Progenitor cell of endocrine pancreas (in vitro differentiated cells): Measurements from ENCODE around the gene ORC3. TPM values are rescaled to one million over a fixed set of nuclear protein-coding genes. Genes with fewer than 3 reads are reported as not detected.

ENCODE experiments used
- DNase-seq: peaks from one replicate; pipeline ENCODE4 v3.0.0; 2021; ENCODE audit warnings: low spot score; ENCODE audit not compliant: unreplicated experiment
- H3K27ac Mint-ChIP-seq: 2 replicates; pipeline ENCODE4 v1.8.0; 2021; ENCODE audit warnings: mild to moderate bottlenecking, moderate library complexity, mixed read lengths
- H3K27me3 Mint-ChIP-seq: 2 replicates; pipeline ENCODE4 v1.8.0; 2021; ENCODE audit warnings: mixed read lengths
- H3K36me3 Mint-ChIP-seq: 2 replicates; pipeline ENCODE4 v1.8.0; 2022; ENCODE audit warnings: mixed read lengths; ENCODE audit not compliant: insufficient read depth
- H3K4me1 Mint-ChIP-seq: 2 replicates; pipeline ENCODE4 v1.8.0; 2021; ENCODE audit warnings: low read depth, mixed read lengths
- H3K4me3 Mint-ChIP-seq: 2 replicates; pipeline ENCODE4 v1.8.0; 2021; ENCODE audit warnings: low read depth, mild to moderate bottlenecking, moderate library complexity, mixed read lengths
- H3K9me3 Mint-ChIP-seq: 2 replicates; pipeline ENCODE4 v1.8.0; 2021; ENCODE audit warnings: low read depth, mixed read lengths
- total RNA-seq: library from RNA; stranded (reverse); gene quantifications from 2 replicates; pipeline ENCODE4 v1.2.1, GENCODE V29; 2021
- TF ChIP-seq, protein P1 (sequence below): fragments of 200-600 bp; sonication (generic); IDR thresholded peaks from one replicate; pipeline ENCODE4 v1.5.0; 2021; ENCODE audit warnings: antibody characterized with exemption, mild to moderate bottlenecking; ENCODE audit not compliant: unreplicated experiment

ORC3 gene
- total RNA-seq, 1 donor from 2014 or later = 31.6 TPM

DNA sequence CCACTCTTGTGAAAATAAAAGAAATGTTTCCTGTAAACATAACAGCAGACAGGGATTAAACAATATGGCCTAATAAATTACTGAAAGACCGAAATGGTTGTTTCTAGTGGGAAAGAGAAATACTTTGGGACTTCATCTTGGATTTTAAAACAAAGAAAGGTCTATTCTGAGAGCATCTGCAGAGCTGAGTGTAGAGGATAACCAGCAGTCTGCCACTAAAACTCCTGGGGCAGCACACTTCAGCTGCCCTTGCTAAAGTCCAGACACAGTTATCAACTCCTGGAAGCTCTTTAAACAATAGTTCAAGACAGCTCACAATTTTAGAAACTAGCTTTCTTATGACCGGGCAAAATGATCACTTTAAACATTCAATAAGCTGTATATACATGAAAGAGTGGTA, 73.5 kb downstream of the ORC3 start:
- Mint-ChIP-seq H3K9me3 (no peaks in the 10 kb centered on the region), H3K4me1 (peaks cover 7% of the 10 kb centered on the region), H3K27me3 (no peaks in the 10 kb centered on the region), H3K27ac (peak overlapping the region; percentile 40), H3K36me3 (peaks cover 12% of the 10 kb centered on the region), H3K4me3 (no peak overlapping the region)
- TF ChIP-seq, protein P1, sequence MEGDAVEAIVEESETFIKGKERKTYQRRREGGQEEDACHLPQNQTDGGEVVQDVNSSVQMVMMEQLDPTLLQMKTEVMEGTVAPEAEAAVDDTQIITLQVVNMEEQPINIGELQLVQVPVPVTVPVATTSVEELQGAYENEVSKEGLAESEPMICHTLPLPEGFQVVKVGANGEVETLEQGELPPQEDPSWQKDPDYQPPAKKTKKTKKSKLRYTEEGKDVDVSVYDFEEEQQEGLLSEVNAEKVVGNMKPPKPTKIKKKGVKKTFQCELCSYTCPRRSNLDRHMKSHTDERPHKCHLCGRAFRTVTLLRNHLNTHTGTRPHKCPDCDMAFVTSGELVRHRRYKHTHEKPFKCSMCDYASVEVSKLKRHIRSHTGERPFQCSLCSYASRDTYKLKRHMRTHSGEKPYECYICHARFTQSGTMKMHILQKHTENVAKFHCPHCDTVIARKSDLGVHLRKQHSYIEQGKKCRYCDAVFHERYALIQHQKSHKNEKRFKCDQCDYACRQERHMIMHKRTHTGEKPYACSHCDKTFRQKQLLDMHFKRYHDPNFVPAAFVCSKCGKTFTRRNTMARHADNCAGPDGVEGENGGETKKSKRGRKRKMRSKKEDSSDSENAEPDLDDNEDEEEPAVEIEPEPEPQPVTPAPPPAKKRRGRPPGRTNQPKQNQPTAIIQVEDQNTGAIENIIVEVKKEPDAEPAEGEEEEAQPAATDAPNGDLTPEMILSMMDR = no peak
- DNase-seq = no peak

DNA sequence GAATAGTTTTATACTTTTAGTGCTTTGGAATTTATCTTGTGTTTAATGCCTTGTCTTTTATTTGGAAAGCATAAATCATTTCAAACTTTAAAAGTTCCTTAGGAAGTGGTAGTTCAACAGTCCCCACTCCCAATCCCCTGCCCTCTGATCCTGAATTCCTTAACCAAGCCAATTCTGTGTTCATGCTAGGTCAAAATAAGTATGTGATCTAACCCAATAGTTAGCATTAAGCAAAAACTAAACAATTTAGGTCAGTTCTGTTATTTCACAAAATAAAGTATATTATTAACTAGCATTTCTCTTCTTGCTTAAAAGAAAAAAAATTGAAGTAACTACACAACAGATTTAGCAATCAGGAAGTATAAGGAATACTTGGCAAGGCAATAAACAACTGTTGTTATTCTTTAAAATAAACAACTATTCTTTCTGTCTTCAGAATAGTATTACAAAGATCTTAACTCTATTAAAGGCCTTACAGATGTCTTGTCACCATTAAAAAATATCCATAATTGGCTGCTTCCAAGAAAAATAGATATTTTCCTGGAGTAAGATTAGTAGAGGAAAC, 75.1 kb downstream of the ORC3 start:
- Mint-ChIP-seq H3K4me3 (no peak overlapping the region), H3K27me3 (no peaks in the 10 kb centered on the region), H3K27ac (no peak overlapping the region), H3K4me1 (peaks cover 12% of the 10 kb centered on the region), H3K36me3 (peaks cover 9% of the 10 kb centered on the region), H3K9me3 (no peaks in the 10 kb centered on the region)
- DNase-seq = no peak
- TF ChIP-seq, protein P1 = no peak

DNA sequence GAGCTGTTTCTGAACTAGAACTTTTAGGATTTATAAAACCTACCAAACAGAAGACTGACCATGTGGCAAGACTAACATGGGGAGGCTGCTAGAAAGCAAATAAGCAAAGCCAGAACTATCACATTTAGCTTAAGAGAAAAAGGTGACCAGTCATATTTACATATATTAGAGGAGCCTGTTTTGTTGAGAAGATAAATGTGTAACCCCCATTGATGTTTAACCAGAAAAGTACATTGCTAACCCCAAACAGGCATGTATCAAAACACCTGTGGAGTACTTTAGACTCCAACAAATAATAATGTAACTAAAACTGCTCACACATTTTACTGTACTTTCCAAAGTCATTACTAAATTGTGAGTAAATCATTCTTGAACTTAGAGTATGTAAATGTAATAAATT, 77.1 kb downstream of the ORC3 start:
- TF ChIP-seq, protein P1 = no peak
- Mint-ChIP-seq H3K27me3 (no peaks in the 10 kb centered on the region), H3K9me3 (no peaks in the 10 kb centered on the region), H3K4me1 (peaks cover 15% of the 10 kb centered on the region), H3K4me3 (no peak overlapping the region), H3K36me3 (peaks cover 13% of the 10 kb centered on the region), H3K27ac (peak overlapping the region; percentile 88)
- DNase-seq = no peak

DNA sequence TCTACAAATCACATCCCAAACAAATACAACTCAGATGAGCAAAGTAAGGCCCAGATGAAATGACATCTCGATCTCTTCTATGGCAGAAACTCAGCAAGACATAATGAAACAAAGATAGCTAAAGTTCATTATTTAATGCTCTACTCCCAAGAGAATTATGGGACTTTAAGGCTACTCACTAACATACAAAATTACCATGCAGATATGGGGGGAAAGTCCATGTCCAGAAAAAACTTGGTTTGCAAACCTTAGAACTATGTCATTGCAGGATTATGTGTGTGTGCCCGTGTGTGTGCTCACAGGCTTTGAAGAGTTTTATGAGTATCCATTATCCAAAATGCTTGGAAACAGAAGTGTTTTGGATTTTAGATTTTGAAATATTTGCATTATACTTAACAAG, 78.1 kb downstream of the ORC3 start:
- no peaks in the 10 kb centered on the region for H3K9me3 Mint-ChIP-seq
- TF ChIP-seq, protein P1 = no peak
- no peaks in the 10 kb centered on the region for H3K27me3 Mint-ChIP-seq
- no peak for DNase-seq
- H3K4me3 Mint-ChIP-seq = no peak overlapping the region
- peak overlapping the region; percentile 88 for H3K27ac Mint-ChIP-seq
- peaks cover 14% of the 10 kb centered on the region for H3K36me3 Mint-ChIP-seq
- peaks cover 15% of the 10 kb centered on the region for H3K4me1 Mint-ChIP-seq

DNA sequence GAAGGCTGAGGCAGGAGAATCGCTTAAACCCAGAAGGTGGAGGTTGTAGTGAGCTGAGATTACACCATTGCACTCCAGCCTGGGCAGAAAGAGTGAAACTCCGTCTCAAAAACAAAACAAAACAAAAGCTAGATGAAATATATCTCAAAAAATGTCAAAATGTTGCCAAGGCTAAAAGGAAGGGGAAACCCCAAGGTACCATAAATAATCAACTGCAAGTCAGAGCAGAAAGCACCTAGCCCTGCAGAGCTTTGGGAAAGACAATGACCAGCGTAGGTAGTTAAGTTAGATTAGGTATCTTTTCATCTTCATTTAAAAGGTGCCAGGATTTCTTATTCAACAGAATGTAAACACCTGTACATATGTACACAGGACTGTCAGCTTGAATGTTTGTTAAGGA, 79.1 kb downstream of the ORC3 start:
- Mint-ChIP-seq H3K4me3 (no peak overlapping the region), H3K36me3 (peaks cover 17% of the 10 kb centered on the region), H3K9me3 (no peaks in the 10 kb centered on the region), H3K27me3 (no peaks in the 10 kb centered on the region), H3K27ac (peak overlapping the region; percentile 86), H3K4me1 (peaks cover 15% of the 10 kb centered on the region)
- no peak for DNase-seq
- TF ChIP-seq, protein P1 = no peak
